Motor neuron (in vitro differentiated cells): ENCODE data around the gene TCN1. TPM values are rescaled to one million over a fixed set of nuclear protein-coding genes. Genes with fewer than 3 reads are reported as not detected.
"Not testable (repeated sequence)": the region's sequence is repeated elsewhere in the genome, so short reads cannot be mapped to it uniquely, and the experiment has no call there.

ENCODE experiments used
- ATAC-seq, 8 experiments: fragments of 200-7000 bp; cut with Tn5 transposase; replicated peaks in 6 of 8; 2 replicates each; pipeline ENCODE4 v1.8.0; 2021; ENCODE audit warnings: mild to moderate bottlenecking in 8 of 8, moderate library complexity in 8 of 8
- H3K27ac ChIP-seq, 2 donors: fragments of 250-450 bp; sonication (Bioruptor Pico); 2 replicates each; pipeline ENCODE4 v1.9.0; 2021; ENCODE audit warnings: antibody characterized with exemption in 2 of 2, mild to moderate bottlenecking in 2 of 2, moderate library complexity in 1 of 2
- H3K4me1 ChIP-seq, 2 donors: fragments of 250-450 bp; sonication (Bioruptor Pico); replicated peaks in 1 of 2; 2 replicates each; pipeline ENCODE4 v1.6.1; 2021; ENCODE audit warnings: antibody characterized with exemption in 2 of 2, mild to moderate bottlenecking in 2 of 2, moderate library complexity in 1 of 2
- H3K4me3 ChIP-seq, 5 donors: fragments of 250-450 bp; sonication (Bioruptor Pico); 2 replicates each; pipeline ENCODE4 v1.9.0; 2021; ENCODE audit warnings: antibody characterized with exemption in 5 of 5, mild to moderate bottlenecking in 5 of 5, moderate library complexity in 4 of 5
- WGBS, 10 experiments: fragments of 450-650 bp; shearing (Covaris generic); methylation state at CpG; one replicate each; pipeline ENCODE4 v1.0.0; 2022; 5-methylcytosine and 5-hydroxymethylcytosine counted together
- in situ Hi-C, 9 experiments: fragments of 400-800 bp; cut with MboI; loops; one replicate each; pipeline ENCODE4 v1.15.0; 2021; ENCODE audit warnings: low sequenced_read_pairs in 9 of 9, low pct_unique_long_range_greater_than_20kb in 2 of 9; ENCODE audit not compliant: unreplicated experiment in 9 of 9
- total RNA-seq, 8 experiments: library from RNA; unstranded; fragments of 300-600 nt; gene quantifications; 2 replicates each; pipeline versions ENCODE4 v1.2.3 to v1.2.4, GENCODE V29; 2022

The TCN1 gene
- total RNA-seq, 8 experiments from 2014 or later = 0.99 to 3.2 (median 1.7) TPM; not detected in 5

GRCh38 chr11:59877784-59878183, 11.5 kb upstream of the TCN1 start:
- ATAC-seq = peak in 2 of 8 experiments; percentile 72
- H3K4me3 ChIP-seq = no peak overlapping the region
- H3K4me1 ChIP-seq = no peaks in the 10 kb centered on the region
- in situ Hi-C loops = no loop called here
- H3K27ac ChIP-seq = no peak overlapping the region

DNA sequence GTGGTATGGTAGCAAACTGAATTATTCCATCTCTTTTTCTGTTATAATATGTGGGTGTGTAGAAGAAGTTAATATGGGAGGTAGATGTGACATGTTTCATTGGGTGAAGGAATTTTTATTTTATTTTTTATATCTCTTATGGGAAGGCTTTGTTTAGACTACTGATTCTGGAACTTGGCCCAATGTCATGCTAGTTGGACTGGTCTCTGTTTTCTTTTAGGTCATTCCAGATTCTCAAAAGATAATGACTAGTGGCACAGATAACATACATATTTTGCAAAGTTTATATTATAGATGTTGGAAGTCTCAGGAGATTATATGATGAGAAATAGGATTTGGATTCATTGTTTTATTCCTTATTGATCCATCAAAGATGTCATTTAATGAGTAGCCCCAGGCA, 11.0 kb upstream of the TCN1 start:
- H3K27ac ChIP-seq = no peak overlapping the region
- H3K4me1 ChIP-seq = no peaks in the 10 kb centered on the region
- in situ Hi-C loops = no loop called here
- no peak overlapping the region for H3K4me3 ChIP-seq
- ATAC-seq = no peak

- no peaks in the 10 kb centered on the region for H3K4me1 ChIP-seq
- in situ Hi-C loops = no loop called here
- H3K27ac ChIP-seq = no peak overlapping the region
- H3K4me3 ChIP-seq = no peak overlapping the region
- no peak for ATAC-seq
- 51 to 96% (median 86%) methylated on average over 2 to 9 of the region's 9 CpGs for WGBS, 10 experiments
These were observed 9.7 kb upstream of the TCN1 start for GRCh38 chr11:59875856-59876519.

DNA sequence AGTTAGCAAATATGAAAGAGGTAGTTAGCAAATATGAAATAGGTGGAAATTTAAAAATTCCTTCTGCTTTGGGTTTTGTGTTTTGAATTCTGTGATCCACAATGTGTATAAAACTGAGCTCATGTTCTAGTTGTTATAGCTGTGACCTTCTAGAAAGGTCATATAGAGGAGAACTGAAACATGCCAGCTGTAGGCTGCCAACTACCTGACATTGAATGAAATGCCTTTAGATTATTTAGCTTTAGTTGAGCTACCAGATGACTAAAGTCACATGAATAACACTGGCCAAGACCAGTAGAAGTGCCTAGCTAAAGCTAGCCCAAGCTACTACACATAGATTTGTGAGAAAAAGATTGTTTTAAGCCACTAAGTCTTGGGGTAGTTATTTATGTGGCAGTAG, 5.8 kb upstream of the TCN1 start:
- Histone ChIP-seq H3K4me1 (no peaks in the 10 kb centered on the region), H3K4me3 (no peak overlapping the region), H3K27ac (no peak overlapping the region)
- in situ Hi-C loops = no loop called here
- no peak for ATAC-seq

DNA sequence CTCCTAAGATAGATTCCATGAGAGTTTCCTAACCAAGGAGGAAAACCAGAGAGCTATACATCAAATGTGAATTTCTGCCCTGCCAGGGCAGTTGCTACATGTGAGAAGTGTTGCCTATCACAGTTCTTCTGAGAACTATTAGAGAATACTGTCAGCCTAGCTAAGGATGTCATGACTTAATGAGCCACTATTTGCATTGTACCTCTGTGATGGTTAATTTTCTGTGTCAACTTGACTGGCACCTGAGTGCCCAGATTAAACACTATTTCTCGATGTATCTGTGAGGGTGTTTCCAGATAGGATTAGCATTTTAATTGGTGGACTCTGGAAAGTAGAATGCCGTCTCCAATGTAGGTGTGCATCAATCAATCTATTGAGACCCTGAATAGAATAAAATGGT, 1.7 kb upstream of the TCN1 start:
- no peak overlapping the region for H3K4me3 ChIP-seq
- H3K4me1 ChIP-seq = no peaks in the 10 kb centered on the region
- ATAC-seq = no peak
- H3K27ac ChIP-seq = no peak overlapping the region
- WGBS, 10 experiments = 0 to 100% (median 83%) methylated on average over 1 to 2 of the region's 2 CpGs; no CpG with 5 or more reads in 3 of the 10 experiments
- in situ Hi-C loops = no loop called here

DNA sequence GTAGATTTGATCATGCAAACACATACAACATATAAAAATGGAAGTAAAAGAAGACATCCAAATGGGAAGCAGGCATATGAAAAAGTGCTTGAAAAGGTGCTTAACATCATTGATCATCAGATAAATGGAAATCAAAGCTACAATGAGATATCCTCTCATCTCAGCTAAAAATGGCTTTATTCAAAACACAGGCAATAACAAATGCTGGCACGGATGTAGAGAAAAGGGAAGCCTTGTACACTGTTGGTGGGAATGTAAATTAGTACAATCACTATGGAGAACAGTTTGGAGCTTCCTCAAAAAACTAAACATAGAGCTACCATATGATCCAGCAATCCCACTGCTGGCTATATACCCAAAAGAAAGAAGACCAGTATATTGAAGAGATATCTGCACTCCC, 549 bp upstream of the TCN1 start:
- in situ Hi-C loops = no loop called here
- no peaks in the 10 kb centered on the region for H3K4me1 ChIP-seq
- 0 to 88% (median 59%) methylated on average over 1 of the region's 1 CpG; no CpG with 5 or more reads in 4 of the 10 experiments for WGBS, 10 experiments
- no peak overlapping the region for H3K27ac ChIP-seq
- no peak overlapping the region for H3K4me3 ChIP-seq
- no peak for ATAC-seq

DNA sequence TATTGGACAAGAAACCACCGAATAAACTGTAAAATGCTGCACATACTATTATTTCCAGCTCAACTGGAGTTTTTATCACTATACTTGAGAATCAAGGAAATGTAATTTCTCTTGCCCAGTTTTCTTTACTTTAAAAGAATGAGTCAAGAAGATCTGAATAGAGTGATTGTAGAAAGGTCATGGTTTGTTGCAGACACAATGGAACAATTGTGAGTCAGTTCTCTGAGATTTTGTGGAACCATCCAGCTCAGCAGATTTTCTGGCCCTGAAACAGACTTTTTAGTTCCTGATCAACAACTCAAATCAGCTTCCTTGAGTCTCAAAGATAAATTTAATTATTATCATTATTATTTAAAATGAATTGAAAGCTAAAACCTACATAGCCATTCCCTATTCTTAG, 1.3 kb downstream of the TCN1 start:
- WGBS, 10 experiments = 0 to 100% (median 71%) methylated on average over 1 of the region's 1 CpG; no CpG with 5 or more reads in 3 of the 10 experiments

GRCh38 chr11:59862252-59862651, 4.0 kb downstream of the TCN1 start:
- no peak for ATAC-seq
- Histone ChIP-seq H3K4me3 (no peak overlapping the region), H3K4me1 (no peaks in the 10 kb centered on the region), H3K27ac (no peak overlapping the region)
- in situ Hi-C loops = no loop called here
- 14 to 83% (median 63%) methylated on average over 1 to 3 of the region's 3 CpGs; no CpG with 5 or more reads in 1 of the 10 experiments for WGBS, 10 experiments

More for the DNA sequence above, 1.3 kb downstream of the TCN1 start:
- no peaks in the 10 kb centered on the region for H3K4me1 ChIP-seq
- no peak overlapping the region for H3K4me3 ChIP-seq
- no peak for ATAC-seq
- no peak overlapping the region for H3K27ac ChIP-seq
- in situ Hi-C loops = no loop called here

DNA sequence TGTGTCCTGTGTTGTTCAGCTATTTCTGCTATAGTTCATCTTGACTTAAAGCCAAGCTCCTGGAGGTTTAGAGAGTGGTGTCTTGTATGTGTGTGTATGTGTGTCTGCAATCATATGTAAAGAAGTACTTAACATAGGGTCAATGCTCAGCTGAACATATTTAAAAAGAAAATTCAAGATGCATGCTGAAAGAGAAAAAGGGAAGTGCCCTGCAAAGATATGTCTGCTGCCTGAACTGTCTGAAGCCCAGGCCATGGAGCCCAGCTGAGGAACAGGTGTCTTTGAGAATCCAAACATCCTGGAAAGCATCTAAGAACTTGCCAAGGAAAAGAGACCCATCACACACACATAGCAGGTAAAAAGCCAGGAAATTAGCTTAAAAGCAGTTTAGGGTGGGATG, 6.6 kb downstream of the TCN1 start:
- peak in 2 of 8 experiments; percentile 15 to 55 for ATAC-seq
- H3K27ac ChIP-seq = no peak overlapping the region
- H3K4me1 ChIP-seq = no peaks in the 10 kb centered on the region
- in situ Hi-C loops = no loop called here
- H3K4me3 ChIP-seq = no peak overlapping the region

DNA sequence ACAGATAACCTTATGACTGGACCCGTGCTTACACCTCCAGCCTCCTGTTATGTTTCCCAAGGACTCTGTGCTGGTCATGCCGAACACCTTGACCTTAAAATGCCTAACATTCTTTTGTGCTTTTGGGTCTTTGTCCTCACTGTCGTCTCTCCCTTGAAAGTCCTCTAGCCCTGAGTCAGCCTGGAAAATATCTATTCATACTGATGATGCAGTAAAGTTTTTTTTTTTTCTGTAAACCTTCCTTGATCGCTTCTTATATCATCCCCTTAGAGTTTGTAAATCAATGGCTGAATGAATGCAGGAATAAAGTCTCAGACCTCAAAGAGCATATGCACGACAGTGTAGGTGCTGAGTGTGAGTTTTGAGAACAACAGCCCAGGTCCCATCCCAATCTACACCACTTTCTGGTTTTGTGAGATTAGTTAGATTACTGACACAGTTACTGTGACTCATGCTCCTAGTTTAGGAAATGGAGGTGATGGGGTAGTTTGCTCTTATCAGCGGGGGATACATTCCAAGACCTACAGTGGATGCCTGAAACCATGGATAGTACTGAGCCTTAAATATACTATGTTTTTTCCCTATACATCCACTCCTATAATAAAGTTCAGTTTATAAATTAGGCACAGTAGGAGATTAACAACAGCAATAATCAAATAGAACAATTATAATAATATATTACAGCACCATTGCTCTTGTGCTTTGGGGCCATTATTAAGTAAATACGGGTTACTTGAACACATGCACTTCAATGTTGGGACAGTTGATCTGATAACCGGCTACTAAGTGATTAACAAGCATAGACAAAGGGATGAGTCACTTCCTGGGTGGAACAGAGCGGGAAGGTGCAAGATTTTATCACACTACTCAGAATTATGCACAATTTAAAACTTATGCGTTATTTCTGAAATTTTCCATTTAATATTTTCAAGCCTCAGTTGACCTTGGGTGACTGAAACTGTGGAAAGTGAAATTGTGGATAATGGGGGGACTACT, 8.6 kb downstream of the TCN1 start:
- in situ Hi-C loops = no loop called here
- WGBS, 10 experiments = 21 to 91% (median 65%) methylated on average over 2 to 10 of the region's 10 CpGs
- peak in 3 of 8 experiments; percentile 77 to 86 (median 78) for ATAC-seq
- Histone ChIP-seq H3K4me3 (no peak overlapping the region), H3K27ac (no peak overlapping the region), H3K4me1 (no peaks in the 10 kb centered on the region)

DNA sequence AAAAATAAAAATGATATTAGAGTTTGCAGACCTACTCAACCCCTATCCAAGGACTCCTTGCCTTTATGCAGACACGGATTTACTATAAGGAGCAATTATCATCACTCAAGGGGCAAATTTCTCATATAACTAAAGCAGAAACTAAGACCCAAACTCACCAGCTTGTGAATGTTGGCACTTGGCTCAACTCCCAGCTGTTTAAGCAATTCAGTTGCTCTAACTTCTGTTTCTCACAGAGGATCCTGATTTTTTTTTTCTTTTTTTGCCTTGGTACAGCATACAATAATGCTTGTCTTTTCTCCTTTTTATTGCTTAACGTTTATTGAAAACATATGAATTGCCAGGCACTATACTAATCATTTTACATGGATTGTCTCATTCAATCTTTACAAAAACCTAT, 11.4 kb downstream of the TCN1 start:
- Histone ChIP-seq H3K4me1 (no peaks in the 10 kb centered on the region), H3K27ac (no peak overlapping the region), H3K4me3 (no peak overlapping the region)
- 0 to 74% (median 52%) methylated on average over 1 to 2 of the region's 2 CpGs for WGBS, 10 experiments
- in situ Hi-C loops = no loop called here
- no peak for ATAC-seq

- in situ Hi-C loops, H3K4me3 ChIP-seq, H3K4me1 ChIP-seq, ATAC-seq, H3K27ac ChIP-seq: not testable (repeated sequence)
- 70 to 100% (median 87%) methylated on average over 2 to 5 of the region's 5 CpGs; no CpG with 5 or more reads in 2 of the 10 experiments for WGBS, 10 experiments
These were observed 14.9 kb downstream of the TCN1 start for GRCh38 chr11:59851416-59851815.

DNA sequence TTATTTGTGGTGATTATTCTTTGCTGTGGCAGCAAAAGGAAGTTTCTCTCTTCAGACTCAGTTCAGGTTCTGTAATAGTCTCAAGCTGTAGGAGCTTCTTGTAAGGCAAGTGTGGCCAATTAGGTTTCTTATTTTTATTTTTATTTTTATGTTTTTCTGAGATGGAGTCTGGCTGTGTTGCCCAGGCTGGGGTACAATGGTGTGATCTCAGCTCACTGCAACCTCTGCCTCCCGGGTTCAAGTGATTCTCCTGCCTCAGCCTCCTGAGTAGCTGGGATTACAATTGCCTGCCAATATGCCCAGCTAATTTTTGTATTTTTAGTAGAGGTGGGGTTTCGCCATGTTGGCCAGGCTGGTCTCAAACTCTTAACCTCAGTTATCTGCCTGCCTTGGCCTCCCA, 16.7 kb downstream of the TCN1 start:
- 0 to 100% (median 100%) methylated on average over 1 to 2 of the region's 2 CpGs; no CpG with 5 or more reads in 7 of the 10 experiments for WGBS, 10 experiments
- H3K27ac ChIP-seq, H3K4me3 ChIP-seq, in situ Hi-C loops, H3K4me1 ChIP-seq, ATAC-seq: not testable (repeated sequence)
